SK-MEL-5 (cell line): Measurements from ENCODE around the gene PTPN6. TPM values are rescaled to one million over a fixed set of nuclear protein-coding genes. Genes with fewer than 3 reads are reported as not detected.

Experiments used
- DNase-seq: peaks from one replicate; pipeline ENCODE4 v3.0.0-alpha.2; 2016; ENCODE audit warnings: low read depth, low spot score
- in situ Hi-C: cut with HindIII; loops from 2 replicates; pipeline ENCODE4 v1.10.0; 2016; ENCODE audit warnings: low sequenced_read_pairs, high pct_unique_total_duplicates, low pct_unique_long_range_greater_than_20kb
- total RNA-seq: library from RNA; depleted of rRNA; stranded (reverse); fragments of >200 nt; shearing (Covaris generic); gene quantifications from 2 replicates; pipeline ENCODE4 v1.2.3, GENCODE V29; 2014

PTPN6 gene
- total RNA-seq, 1 experiment from 2014 or later, result not detected

GRCh38 chr12:6978611-6979011 lies 27.5 kb downstream of the PTPN6 start:
- DNase-seq, result no peak
- in situ Hi-C loops, result no loop called here

- no peak for DNase-seq
- in situ Hi-C loops, result no loop called here
Measured at GRCh38 chr12:6979021-6979420, 27.9 kb downstream of the PTPN6 start.

GRCh38 chr12:6979453-6979852 lies 28.3 kb downstream of the PTPN6 start:
- in situ Hi-C loops, result no loop called here
- DNase-seq, result no peak

GRCh38 chr12:6980075-6980474 lies 28.9 kb downstream of the PTPN6 start:
- DNase-seq, result no peak
- in situ Hi-C loops, result no loop called here

GRCh38 chr12:6980740-6981139 lies 29.6 kb downstream of the PTPN6 start:
- in situ Hi-C loops, result no loop called here
- DNase-seq, result no peak

DNA sequence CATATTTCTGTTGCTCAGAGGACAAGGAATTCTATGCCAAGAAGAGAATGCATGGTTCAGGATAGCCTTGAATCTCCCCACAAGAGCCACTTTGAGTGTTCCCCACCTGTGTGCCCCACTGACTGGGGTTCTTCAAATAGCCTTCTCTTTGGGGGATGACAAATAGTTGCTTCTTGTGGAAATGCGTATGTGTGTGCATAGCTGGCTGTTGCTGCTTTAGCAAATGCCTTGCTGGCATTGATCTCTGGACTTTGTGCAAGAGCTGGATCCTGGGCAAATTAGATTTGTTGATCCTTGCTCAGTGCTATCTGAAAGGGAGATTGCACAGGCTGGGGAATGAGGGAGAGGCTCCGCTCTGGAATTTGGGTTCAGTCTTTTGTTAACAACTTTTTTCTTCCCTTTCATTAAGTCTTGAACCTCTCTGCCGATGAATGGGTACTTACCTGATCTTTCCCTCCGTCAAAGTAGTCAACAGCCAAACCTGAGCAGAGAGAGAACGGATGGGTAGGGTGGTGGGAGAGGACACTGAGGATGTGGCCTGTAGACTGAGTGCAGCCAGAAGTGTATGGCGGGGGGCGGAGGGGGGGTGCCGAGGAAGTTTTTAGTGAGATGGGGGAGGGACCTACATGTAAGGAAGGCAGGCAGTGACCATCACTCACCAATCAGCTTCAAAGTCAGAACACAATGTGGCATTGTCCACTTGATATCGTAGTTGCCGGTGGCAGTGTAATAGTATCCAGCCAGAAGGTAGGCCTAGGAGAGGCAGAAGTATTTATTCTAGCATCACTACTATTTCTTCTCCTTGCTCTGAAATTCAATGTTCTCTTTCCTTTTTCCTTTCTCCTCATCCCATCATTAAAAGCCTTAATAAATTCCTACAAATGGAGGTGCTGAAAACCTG lies 30.2 kb downstream of the PTPN6 start:
- in situ Hi-C loops, result no loop called here
- no peak for DNase-seq

DNA sequence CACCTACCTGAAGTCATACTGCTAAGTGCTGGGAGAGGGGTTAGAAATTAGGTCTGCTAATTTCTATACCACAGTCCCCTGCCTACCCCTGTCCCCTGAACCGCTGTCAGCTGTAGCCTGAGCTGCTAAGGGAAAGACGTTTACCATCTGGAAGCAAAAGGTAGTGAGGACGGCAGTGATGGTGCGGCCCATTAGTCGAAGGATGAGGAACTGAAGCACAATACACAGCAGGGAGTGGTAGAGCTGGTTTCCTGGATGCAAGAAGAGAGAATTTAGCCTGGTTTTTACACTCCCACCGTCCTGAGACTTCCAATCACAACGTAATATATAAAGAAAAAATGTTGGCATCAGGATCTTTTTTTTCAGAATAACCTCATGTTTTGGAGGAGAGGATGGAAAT lies 31.4 kb downstream of the PTPN6 start:
- in situ Hi-C loops, result no loop called here
- DNase-seq, result no peak

DNA sequence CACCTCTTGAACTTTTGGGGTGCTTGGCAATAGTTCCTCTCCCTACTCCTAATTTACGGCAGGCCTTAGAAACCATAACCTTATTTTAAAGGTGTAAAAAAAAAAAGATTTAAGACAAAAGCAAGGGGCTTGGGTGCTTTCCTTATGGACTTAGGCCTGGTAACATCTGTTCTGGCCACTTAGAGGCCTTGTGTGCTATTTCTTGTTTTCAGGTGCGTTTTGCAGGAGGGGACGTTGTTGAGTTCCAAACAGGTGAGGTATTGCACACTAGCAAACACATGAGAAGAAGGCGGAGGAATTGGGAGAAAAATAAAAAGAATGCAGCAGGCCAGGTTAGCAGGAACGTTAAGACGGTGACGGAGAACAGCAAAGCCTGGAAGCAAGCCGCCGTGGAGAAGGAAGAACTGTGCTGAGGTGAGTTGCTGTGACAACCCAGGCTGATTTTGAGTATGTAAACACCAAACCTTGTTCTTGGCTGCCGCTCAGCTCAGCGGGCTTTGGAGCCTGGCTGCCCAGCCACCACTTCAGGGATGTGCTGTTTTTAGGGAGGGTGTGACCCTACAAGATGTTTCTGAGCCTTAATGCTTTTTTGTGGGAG lies 36.9 kb downstream of the PTPN6 start:
- no peak for DNase-seq
- in situ Hi-C loops, result no loop called here

GRCh38 chr12:6996040-6996441 lies 44.9 kb downstream of the PTPN6 start:
- in situ Hi-C loops, result no loop called here
- DNase-seq, result no peak

DNA sequence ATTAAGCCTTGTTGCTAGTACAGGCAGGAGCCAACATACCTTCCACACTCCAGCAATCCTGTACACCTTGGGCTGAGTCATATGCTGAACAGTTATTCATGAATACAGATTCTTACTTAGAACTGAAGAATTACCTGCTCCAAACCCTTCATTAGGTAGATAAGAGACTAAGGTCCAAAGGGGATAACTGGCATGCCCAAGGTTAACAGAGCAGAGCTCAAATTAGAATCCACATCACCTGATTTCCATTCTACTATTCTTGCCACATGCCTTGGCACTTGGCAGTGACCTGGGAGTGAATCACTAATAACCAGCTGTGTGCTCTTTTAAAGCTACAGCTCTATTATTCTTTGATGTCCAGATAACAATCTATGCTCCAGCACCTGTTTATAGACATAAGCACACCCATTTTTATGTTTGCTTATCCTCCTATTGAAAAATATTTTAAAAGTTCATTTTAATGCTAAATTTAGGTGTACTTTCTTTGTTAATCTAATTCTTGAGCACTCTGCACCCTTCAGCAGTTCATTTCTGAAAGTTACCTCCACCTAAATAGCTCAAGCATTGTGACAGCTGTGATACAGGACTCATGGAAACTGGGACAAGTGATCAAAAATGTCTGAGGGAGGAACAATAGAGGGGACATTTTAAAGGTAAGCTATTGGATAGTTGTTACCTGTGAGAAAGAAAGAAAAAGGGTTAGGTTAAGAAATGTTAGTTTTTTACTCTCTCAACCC lies 47.7 kb downstream of the PTPN6 start:
- no peak for DNase-seq
- in situ Hi-C loops, result no loop called here

DNA sequence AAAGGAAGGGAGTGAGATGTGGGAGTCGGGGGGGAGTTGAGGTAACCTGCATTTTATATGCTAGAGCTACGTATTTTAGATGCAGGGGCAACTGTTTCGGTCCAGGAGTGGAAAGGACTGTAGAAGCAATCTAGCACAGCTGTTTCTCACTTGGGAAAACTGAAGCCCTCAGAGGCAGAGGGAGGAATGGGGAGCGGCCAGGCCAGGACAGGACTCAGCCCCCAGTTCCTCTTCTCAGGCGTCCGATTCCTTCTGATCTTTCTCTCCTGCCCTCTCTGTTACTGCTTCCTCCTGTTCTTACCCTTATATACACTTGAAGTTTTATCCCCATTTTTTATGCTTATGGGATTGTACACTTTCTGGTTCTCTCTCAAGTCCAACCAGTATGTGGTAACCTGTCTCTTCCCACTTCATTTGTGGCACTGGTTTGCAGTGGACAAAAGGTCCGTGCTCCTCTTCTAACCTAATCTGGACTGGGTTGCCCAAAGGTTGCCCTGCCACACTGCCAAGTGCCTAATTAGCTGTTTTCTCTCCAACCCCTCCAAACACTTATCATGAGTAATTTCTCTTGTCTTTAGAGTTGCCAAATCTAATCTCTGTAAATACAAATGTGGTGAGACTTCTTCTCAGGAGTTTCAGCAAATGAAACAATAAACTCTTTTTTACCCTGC lies 50.9 kb downstream of the PTPN6 start:
- DNase-seq, result no peak
- in situ Hi-C loops, result no loop called here

DNA sequence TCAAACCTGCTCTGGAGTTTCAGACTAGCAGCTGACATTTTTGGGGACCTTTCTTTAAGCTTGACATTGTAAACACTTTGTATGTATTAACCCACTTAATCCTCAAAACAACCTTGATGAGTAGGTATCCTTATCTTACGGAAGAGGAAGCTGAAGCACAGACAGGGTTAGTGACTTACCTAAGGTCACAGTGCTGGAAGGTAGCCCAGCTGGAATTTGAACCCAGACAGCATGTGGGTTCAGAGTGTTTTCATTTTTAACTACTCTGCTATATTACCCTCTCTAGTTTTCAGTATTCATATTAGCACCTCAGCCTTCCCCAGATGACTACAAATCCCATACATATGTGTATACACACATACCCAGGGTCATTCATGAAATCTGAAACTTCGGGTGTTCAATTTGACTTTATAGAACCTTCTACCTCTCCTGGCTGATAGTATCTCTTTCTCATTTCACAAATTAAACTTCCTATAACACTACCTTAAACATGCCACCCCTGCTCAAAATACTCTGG lies 53.2 kb downstream of the PTPN6 start:
- in situ Hi-C loops, result no loop called here
- no peak for DNase-seq

GRCh38 chr12:7004840-7005239 lies 53.7 kb downstream of the PTPN6 start:
- DNase-seq, result no peak
- in situ Hi-C loops, result no loop called here

GRCh38 chr12:7005311-7005710 lies 54.2 kb downstream of the PTPN6 start:
- in situ Hi-C loops, result no loop called here
- DNase-seq, result no peak

GRCh38 chr12:7006639-7007038 lies 55.5 kb downstream of the PTPN6 start:
- no peak for DNase-seq
- in situ Hi-C loops, result no loop called here

GRCh38 chr12:7008864-7009263 lies 57.7 kb downstream of the PTPN6 start:
- in situ Hi-C loops, result no loop called here
- no peak for DNase-seq

- in situ Hi-C loops, result no loop called here
Measured at GRCh38 chr12:7009512-7009911, 58.4 kb downstream of the PTPN6 start.

More at GRCh38 chr12:7009512-7009911, 58.4 kb downstream of the PTPN6 start:
- no peak for DNase-seq
